ENCODE measurements around the gene TAS2R4. TPM values are rescaled to one million over a fixed set of nuclear protein-coding genes. Genes with fewer than 3 reads are reported as not detected.
"Not testable (repeated sequence)": the region's sequence is repeated elsewhere in the genome, so short reads cannot be mapped to it uniquely, and the experiment has no call there.

The TAS2R4 gene
- total RNA-seq, 1 donor from 2014 or later, result 0.25 TPM

GRCh38 chr7:141789917-141790316 lies 13.4 kb downstream of the TAS2R4 start, which contains the start of gene TAS2R5:
Gene TAS2R5, plus strand, starts transcription at chr7:141790217. Its CDS starts 145 bp downstream, at chr7:141790362.
- no peak for DNase-seq
- Histone ChIP-seq H3K4me1 (peaks cover 9% of the 10 kb centered on the region), H3K27ac (replicated peaks) (no peak within 1 kb of the TSS), H3K27me3 (ENCODE audit: low read depth) (no peaks in the 10 kb centered on the region), H3K36me3 (peaks cover 22% of the 10 kb centered on the region), H3K9me3 (replicated peaks) (no peaks in the 10 kb centered on the region), H3K4me3 (no peak within 1 kb of the TSS)
- no peak for TF ChIP-seq CTCF (IDR thresholded peaks at IDR 0.05; ENCODE audit: borderline replicate concordance)
- intact Hi-C loops (cut with micrococcal nuclease), result no loop called here

GRCh38 chr7:141792526-141792925 lies 16.1 kb downstream of the TAS2R4 start:
- no peaks in the 10 kb centered on the region for H3K9me3 ChIP-seq (replicated peaks)
- intact Hi-C loops (cut with micrococcal nuclease), result no loop called here
- H3K27me3 ChIP-seq (ENCODE audit: low read depth), result no peaks in the 10 kb centered on the region
- H3K4me3 ChIP-seq, result no peak overlapping the region
- TF ChIP-seq CTCF (IDR thresholded peaks at IDR 0.05; ENCODE audit: borderline replicate concordance), result no peak
- peaks cover 13% of the 10 kb centered on the region for H3K4me1 ChIP-seq
- peaks cover 22% of the 10 kb centered on the region for H3K36me3 ChIP-seq
- no peak overlapping the region for H3K27ac ChIP-seq (replicated peaks)
- DNase-seq, result no peak

GRCh38 chr7:141820067-141820466 lies 43.6 kb downstream of the TAS2R4 start:
- no peak for TF ChIP-seq CTCF (IDR thresholded peaks at IDR 0.05; ENCODE audit: borderline replicate concordance)
- Histone ChIP-seq H3K36me3 (peaks cover 31% of the 10 kb centered on the region), H3K4me1 (no peaks in the 10 kb centered on the region), H3K27me3 (ENCODE audit: low read depth) (no peaks in the 10 kb centered on the region), H3K27ac (replicated peaks) (no peak overlapping the region), H3K4me3 (no peak overlapping the region), H3K9me3 (replicated peaks) (peaks cover 72% of the 10 kb centered on the region)
- DNase-seq, result no peak
- intact Hi-C loops (cut with micrococcal nuclease), result no loop called here

- H3K4me3 ChIP-seq; DNase-seq; intact Hi-C loops (cut with micrococcal nuclease); H3K27me3 ChIP-seq (ENCODE audit: low read depth); H3K27ac ChIP-seq (replicated peaks); H3K4me1 ChIP-seq: not testable (repeated sequence)
- Histone ChIP-seq H3K9me3 (replicated peaks) (peaks cover 70% of the 10 kb centered on the region), H3K36me3 (peaks cover 24% of the 10 kb centered on the region)
Measured at GRCh38 chr7:141822432-141822831, 46.0 kb downstream of the TAS2R4 start.

Other genes with a start within 250 kb of the TAS2R4 start
- 37.8 TPM for gene AGK, start 225.3 kb upstream of the TAS2R4 start, total RNA-seq
- gene DENND11, start 74.5 kb upstream of the TAS2R4 start, total RNA-seq, result 8.5 TPM
- gene WEE2, start 68.3 kb upstream of the TAS2R4 start, total RNA-seq, result not detected
- 83.8 TPM for gene SSBP1, start 38.3 kb upstream of the TAS2R4 start, total RNA-seq
- 0.41 TPM for gene TAS2R3, start 12.6 kb upstream of the TAS2R4 start, total RNA-seq
- 0.47 TPM for gene TAS2R5, start 13.5 kb downstream of the TAS2R4 start, total RNA-seq
- not detected for gene PRSS37, start 64.8 kb downstream of the TAS2R4 start, total RNA-seq
- gene OR9A4, start 139.7 kb downstream of the TAS2R4 start, total RNA-seq, result not detected
- gene CLEC5A, start 170.3 kb downstream of the TAS2R4 start, total RNA-seq, result 0.47 TPM
- gene TAS2R38, start 197.1 kb downstream of the TAS2R4 start, total RNA-seq, result not detected
- gene MGAM, start 219.2 kb downstream of the TAS2R4 start, total RNA-seq, result 0.82 TPM